B cell (primary cell): ENCODE results near the gene PRIM1.

Experiments
- EZH2 ChIP-seq: IDR thresholded peaks from 2 replicates; pipeline ENCODE4 v1.6.1; 2012; ENCODE audit warnings: borderline replicate concordance, low read depth, mild to moderate bottlenecking, moderate library complexity, low read length; ENCODE audit not compliant: insufficient read depth, poor library complexity, severe bottlenecking
- TF ChIP-seq, protein P1 (sequence below): fragments of 200-600 bp; IDR thresholded peaks from one replicate; pipeline ENCODE4 v1.8.0; 2022; ENCODE audit warnings: antibody characterized with exemption, mild to moderate bottlenecking

DNA sequence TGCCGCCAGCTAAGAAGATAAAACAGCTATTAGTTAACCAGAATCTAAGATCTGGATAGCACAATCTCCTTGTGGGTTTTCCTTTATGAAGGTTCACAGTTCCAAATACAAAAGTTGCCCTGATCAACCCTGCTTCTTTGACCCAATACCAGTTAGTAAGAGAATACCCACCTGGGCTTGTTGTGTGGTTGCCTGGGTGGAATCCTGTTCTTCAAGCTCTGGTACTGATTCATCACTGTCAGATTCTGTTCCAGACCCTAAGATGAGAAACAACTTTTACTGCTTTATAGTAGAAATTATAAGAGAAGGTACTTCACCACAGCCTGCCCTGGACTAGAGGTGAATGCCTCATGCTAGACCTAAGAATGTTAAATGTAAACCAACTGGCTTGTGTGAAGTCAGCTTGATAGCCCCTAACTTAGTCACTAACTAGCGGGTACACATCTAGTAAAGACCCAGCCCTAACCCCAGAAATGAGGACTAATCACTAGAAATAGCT, 37.6 kb downstream of the PRIM1 start:
- TF ChIP-seq, protein P1, sequence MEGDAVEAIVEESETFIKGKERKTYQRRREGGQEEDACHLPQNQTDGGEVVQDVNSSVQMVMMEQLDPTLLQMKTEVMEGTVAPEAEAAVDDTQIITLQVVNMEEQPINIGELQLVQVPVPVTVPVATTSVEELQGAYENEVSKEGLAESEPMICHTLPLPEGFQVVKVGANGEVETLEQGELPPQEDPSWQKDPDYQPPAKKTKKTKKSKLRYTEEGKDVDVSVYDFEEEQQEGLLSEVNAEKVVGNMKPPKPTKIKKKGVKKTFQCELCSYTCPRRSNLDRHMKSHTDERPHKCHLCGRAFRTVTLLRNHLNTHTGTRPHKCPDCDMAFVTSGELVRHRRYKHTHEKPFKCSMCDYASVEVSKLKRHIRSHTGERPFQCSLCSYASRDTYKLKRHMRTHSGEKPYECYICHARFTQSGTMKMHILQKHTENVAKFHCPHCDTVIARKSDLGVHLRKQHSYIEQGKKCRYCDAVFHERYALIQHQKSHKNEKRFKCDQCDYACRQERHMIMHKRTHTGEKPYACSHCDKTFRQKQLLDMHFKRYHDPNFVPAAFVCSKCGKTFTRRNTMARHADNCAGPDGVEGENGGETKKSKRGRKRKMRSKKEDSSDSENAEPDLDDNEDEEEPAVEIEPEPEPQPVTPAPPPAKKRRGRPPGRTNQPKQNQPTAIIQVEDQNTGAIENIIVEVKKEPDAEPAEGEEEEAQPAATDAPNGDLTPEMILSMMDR, result no peak
- no peak for TF ChIP-seq EZH2
